ENCODE data around the gene ACP2. TPM values are rescaled to one million over a fixed set of nuclear protein-coding genes. Genes with fewer than 3 reads are reported as not detected.

ACP2 gene
- total RNA-seq, 2 donors from 2014 or later: 45.2 to 59.4 TPM

DNA sequence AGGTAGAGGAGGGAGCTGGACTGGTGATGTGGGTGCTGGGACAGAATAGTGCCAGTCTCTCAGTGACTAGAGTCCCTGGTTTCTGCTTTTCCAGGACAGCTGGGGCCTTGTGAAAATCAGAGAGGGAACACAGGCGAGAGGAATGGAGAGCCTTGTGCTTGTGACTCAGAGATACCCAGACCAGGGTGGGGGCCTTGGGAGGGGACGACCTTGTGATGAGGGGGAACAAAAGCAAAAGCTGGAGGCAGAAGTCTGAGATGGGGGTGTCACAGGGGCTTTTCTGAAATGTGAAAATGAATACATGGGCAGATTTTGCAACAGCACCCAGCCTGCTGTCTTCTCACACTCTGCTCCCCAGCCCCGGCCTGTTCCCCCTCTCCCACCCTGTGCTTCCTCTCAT, 5.8 kb upstream of the ACP2 start:
- H3K36me3 ChIP-seq: no peaks in the 10 kb centered on the region
- H3K9me3 ChIP-seq: no peaks in the 10 kb centered on the region
- peak overlapping the region; percentile 75 to 80 for H3K27ac ChIP-seq
- no peak overlapping the region for H3K4me3 ChIP-seq
- peaks cover 0 to 61% of the 10 kb centered on the region in 2 donors for H3K4me1 ChIP-seq
- no peaks in the 10 kb centered on the region for H3K27me3 ChIP-seq
- TF ChIP-seq, protein P1, sequence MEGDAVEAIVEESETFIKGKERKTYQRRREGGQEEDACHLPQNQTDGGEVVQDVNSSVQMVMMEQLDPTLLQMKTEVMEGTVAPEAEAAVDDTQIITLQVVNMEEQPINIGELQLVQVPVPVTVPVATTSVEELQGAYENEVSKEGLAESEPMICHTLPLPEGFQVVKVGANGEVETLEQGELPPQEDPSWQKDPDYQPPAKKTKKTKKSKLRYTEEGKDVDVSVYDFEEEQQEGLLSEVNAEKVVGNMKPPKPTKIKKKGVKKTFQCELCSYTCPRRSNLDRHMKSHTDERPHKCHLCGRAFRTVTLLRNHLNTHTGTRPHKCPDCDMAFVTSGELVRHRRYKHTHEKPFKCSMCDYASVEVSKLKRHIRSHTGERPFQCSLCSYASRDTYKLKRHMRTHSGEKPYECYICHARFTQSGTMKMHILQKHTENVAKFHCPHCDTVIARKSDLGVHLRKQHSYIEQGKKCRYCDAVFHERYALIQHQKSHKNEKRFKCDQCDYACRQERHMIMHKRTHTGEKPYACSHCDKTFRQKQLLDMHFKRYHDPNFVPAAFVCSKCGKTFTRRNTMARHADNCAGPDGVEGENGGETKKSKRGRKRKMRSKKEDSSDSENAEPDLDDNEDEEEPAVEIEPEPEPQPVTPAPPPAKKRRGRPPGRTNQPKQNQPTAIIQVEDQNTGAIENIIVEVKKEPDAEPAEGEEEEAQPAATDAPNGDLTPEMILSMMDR (IDR thresholded peaks at IDR 0.05): no peak
- no peak for DNase-seq (ENCODE audit: low spot score)

DNA sequence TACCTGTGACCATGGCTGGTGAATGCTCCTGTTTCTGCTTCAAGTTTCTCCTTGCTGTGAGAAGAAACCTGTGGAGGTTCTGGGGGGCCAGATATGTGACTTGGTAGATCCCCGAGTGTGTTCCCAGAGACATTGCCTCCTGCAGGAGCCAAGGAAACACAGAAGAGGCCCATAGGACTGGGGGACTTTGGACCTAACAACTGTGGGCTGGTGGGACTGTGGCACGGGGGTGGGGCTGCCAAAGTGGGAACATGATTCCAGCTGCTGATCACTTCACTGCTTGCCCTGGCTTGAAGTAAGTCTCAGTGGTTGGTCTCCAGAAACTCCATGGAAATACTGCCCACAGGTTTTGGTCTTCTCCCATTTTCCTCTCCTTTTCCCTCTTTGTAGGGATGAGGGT, 5.0 kb upstream of the ACP2 start:
- Histone ChIP-seq H3K27ac (peak overlapping the region; percentile 75 to 80), H3K4me3 (no peak overlapping the region), H3K27me3 (no peaks in the 10 kb centered on the region), H3K36me3 (no peaks in the 10 kb centered on the region), H3K9me3 (no peaks in the 10 kb centered on the region), H3K4me1 (peaks cover 0 to 57% of the 10 kb centered on the region in 2 donors)
- TF ChIP-seq, protein P1 (IDR thresholded peaks at IDR 0.05): no peak
- no peak for DNase-seq (ENCODE audit: low spot score)

DNA sequence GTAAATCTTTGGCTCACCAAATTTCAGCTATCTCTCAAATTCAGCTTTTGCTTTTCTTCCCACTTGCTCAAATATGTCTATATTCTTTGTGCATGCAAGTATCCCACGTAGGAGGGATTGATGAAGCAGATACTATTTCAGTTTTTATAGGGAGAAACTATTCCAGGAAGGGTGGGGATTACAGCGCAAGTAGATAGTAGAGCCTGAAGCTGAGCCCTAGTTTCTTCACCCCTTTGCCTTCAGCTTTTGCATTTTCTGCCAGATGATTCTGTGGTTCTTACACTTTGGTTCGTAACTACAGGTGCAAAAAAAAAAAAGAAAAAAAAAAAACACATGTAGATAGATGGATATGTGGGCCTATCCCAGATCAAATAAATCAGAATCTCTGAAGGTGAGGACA, 3.1 kb upstream of the ACP2 start:
- no peak overlapping the region for H3K4me3 ChIP-seq
- H3K4me1 ChIP-seq: peaks cover 0 to 55% of the 10 kb centered on the region in 2 donors
- H3K27ac ChIP-seq: no peak overlapping the region
- no peaks in the 10 kb centered on the region for H3K9me3 ChIP-seq
- no peaks in the 10 kb centered on the region for H3K36me3 ChIP-seq
- no peaks in the 10 kb centered on the region for H3K27me3 ChIP-seq
- TF ChIP-seq, protein P1 (IDR thresholded peaks at IDR 0.05): no peak
- DNase-seq (ENCODE audit: low spot score): no peak

DNA sequence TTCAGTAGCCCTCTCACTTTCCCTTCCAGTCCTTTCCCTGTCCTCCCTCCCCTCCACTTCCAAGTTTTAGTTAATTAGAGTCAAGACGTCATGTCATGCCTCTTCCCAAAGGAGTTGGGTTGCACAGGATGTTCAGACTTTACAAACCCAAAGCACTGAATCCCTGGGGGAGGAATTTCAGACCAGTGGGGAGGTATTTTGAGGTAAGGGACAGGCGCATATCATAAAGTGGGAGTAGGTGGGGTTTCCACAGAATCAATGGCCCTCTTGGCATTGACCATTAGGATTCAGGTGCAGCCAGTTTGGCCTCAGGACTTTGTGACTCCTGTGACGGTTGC, 733 bp upstream of the ACP2 start:
- no peak for DNase-seq (ENCODE audit: low spot score)
- Histone ChIP-seq H3K27me3 (no peaks in the 10 kb centered on the region), H3K4me3 (peak overlapping the region; percentile 69), H3K9me3 (no peaks in the 10 kb centered on the region), H3K36me3 (peaks cover 16% of the 10 kb centered on the region), H3K27ac (peak overlapping the region; percentile 85 to 87), H3K4me1 (peaks cover 0 to 39% of the 10 kb centered on the region in 2 donors)
- TF ChIP-seq, protein P1 (IDR thresholded peaks at IDR 0.05): no peak

DNA sequence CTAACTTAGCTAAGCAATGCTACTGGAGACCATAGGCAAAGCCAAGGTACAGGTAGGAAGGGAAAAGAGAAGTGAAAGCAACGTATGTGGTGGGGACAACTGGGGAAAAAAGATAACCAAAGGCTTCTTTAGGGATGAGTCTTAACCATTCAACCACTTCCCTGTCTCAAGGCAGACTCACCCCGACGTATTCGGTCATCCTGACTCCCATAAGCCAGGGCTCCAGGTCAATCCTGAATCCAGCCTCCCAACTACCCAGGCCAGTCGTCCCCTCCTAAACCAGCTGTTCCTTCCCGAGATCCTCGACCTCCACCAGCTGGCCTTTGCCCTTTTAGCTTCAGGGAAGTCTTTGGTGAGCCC, 330 bp downstream of the ACP2 start:
- DNase-seq (ENCODE audit: low spot score): no peak
- TF ChIP-seq, protein P1 (IDR thresholded peaks at IDR 0.05): no peak
- H3K4me1 ChIP-seq: peaks cover 0 to 28% of the 10 kb centered on the region in 2 donors

DNA sequence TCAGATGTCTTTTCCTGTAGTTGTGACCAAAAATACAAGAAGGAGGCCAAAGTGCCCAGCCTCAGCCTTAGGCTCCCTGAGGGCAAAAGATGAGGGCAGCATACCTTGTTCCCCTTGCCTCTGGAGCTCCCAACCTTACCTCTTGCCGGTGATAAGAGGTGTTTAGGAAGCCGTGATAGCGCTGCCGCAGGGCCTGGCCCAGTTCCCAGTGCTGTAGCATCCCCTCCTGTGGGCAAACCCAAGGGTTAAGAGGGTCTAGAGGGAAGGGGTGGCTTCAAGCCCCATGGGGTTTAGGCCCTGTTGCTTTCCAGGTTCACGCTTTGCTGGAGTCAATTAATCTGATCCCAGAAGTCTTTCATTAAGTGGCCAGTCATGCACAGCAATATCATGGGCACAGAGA, 1.1 kb downstream of the ACP2 start:
- Histone ChIP-seq H3K36me3 (peaks cover 34% of the 10 kb centered on the region), H3K27me3 (no peaks in the 10 kb centered on the region), H3K9me3 (no peaks in the 10 kb centered on the region), H3K4me3 (peak overlapping the region in 1 of 2 donors; percentile 69), H3K4me1 (peaks cover 0 to 28% of the 10 kb centered on the region in 2 donors), H3K27ac (no peak overlapping the region)
- DNase-seq (ENCODE audit: low spot score): no peak
- TF ChIP-seq, protein P1 (IDR thresholded peaks at IDR 0.05): no peak

More for the DNA sequence above, 330 bp downstream of the ACP2 start:
- Histone ChIP-seq H3K36me3 (peaks cover 26% of the 10 kb centered on the region), H3K9me3 (no peaks in the 10 kb centered on the region), H3K27ac (peak overlapping the region; percentile 85 to 87), H3K27me3 (no peaks in the 10 kb centered on the region), H3K4me3 (peak overlapping the region; percentile 69)

All from right atrium auricular region (tissue), 2 donors.